BJ (cell line): Measurements from ENCODE around the gene ABCA13. TPM values are rescaled to one million over a fixed set of nuclear protein-coding genes. Genes with fewer than 3 reads are reported as not detected.

Experiments used
- CTCF ChIA-PET: fragments of 350-600 bp; formaldehyde crosslinking; extraction: SDS; loops from one replicate; lab custom pipeline; 2021; ENCODE audit warnings: antibody characterized with exemption, inconsistent platforms; lab: Yijun Ruan, JAX
- POLR2A ChIA-PET: fragments of 300-600 bp; sonication (Branson Sonifier 250); formaldehyde crosslinking; extraction: SDS; loops from one replicate; lab custom pipeline; 2021; ENCODE audit warnings: antibody characterized with exemption; lab: Charles Lee
- DNase-seq: peaks from one replicate; pipeline ENCODE4 v3.0.0-alpha.2; 2011; ENCODE audit warnings: low read depth
- H3K27me3 ChIP-seq: 2 replicates; pipeline ENCODE4 v1.6.0; 2011; ENCODE audit warnings: low read length; ENCODE audit not compliant: control insufficient read depth, insufficient read depth
- H3K36me3 ChIP-seq: 2 replicates; pipeline ENCODE4 v1.5.1; 2011; ENCODE audit warnings: low read length; ENCODE audit not compliant: control insufficient read depth, insufficient read depth
- H3K4me3 ChIP-seq: 2 replicates; pipeline ENCODE4 v1.5.1; 2011; ENCODE audit warnings: low read depth, mild to moderate bottlenecking, control low read depth, low read length
- CTCF ChIP-seq: IDR thresholded peaks from 2 replicates; pipeline ENCODE4 v1.5.1; 2011; ENCODE audit warnings: low read depth, mild to moderate bottlenecking, control low read depth, inconsistent platforms, low read length, moderate library complexity; ENCODE audit not compliant: insufficient read depth
- polyA plus RNA-seq: library from polyadenylated mRNA; depleted of rRNA; stranded (reverse); fragments of >200 nt; gene quantifications from 2 replicates; pipeline ENCODE4 v1.2.3, GENCODE V29; 2011

ABCA13 gene
- polyA plus RNA-seq, 1 experiment = 0.15 TPM

DNA sequence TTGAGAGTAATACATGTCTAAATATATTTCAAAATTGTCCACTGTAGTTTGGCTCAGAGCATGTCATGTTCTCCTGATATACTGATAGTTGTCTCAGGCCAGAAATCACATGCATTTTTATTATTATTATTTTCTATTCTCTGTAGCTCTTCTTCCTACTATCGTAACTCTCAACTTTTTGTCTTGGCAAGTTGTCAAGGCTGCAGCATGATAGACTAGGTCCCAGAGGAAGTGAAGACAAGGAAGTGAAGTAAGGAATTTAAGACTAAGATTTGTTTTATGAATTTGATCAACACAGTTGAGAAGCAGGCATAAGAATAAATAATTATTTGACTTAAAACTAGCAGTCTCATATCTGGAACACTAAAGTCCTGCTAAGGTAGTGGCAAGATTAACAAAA is 369.5 kb downstream of the ABCA13 start:
- Histone ChIP-seq H3K36me3 (no peaks in the 10 kb centered on the region), H3K4me3 (no peak overlapping the region), H3K27me3 (no peaks in the 10 kb centered on the region)
- no peak for TF ChIP-seq CTCF
- POLR2A ChIA-PET = no interaction called here
- no peak for DNase-seq
- CTCF ChIA-PET = no interaction called here

GRCh38 chr7:48548667-48549066 is 377.4 kb downstream of the ABCA13 start:
- DNase-seq = no peak
- CTCF ChIA-PET = no interaction called here
- POLR2A ChIA-PET = no interaction called here
- Histone ChIP-seq H3K4me3 (no peak overlapping the region), H3K27me3 (no peaks in the 10 kb centered on the region), H3K36me3 (no peaks in the 10 kb centered on the region)
- no peak for TF ChIP-seq CTCF

GRCh38 chr7:48551652-48552051 is 380.4 kb downstream of the ABCA13 start:
- no peaks in the 10 kb centered on the region for H3K27me3 ChIP-seq
- no peak overlapping the region for H3K4me3 ChIP-seq
- TF ChIP-seq CTCF = no peak
- no peak for DNase-seq
- H3K36me3 ChIP-seq = no peaks in the 10 kb centered on the region
- CTCF ChIA-PET = interaction anchor here (0.6 kb wide), 1 partner anchor 745 kb away, joined by 4 read pairs; no protein-coding TSS in a partner anchor
- POLR2A ChIA-PET = no interaction called here

DNA sequence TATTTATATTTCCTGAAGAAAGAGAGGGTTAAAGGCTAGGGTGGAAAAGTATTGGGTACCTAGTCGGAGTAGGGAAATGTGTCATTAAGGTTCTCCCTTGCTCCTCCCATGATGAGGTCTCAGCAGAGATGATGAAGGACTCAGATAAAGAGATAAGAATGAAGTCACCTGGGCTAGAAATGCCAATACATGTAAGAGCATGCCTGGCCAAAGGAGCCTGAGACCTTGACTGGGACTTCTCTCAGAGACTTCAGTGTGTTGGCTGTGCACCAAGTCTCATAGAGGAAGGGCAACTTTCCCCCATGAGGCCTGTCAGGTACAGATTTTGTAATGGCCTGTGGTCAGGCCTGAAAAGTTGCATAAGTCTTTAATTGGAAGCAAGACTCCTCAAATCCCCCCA is 392.1 kb downstream of the ABCA13 start:
- no peak for DNase-seq
- Histone ChIP-seq H3K27me3 (no peaks in the 10 kb centered on the region), H3K4me3 (no peak overlapping the region), H3K36me3 (no peaks in the 10 kb centered on the region)
- ChIA-PET CTCF (no interaction called here), POLR2A (no interaction called here)
- TF ChIP-seq CTCF = no peak

DNA sequence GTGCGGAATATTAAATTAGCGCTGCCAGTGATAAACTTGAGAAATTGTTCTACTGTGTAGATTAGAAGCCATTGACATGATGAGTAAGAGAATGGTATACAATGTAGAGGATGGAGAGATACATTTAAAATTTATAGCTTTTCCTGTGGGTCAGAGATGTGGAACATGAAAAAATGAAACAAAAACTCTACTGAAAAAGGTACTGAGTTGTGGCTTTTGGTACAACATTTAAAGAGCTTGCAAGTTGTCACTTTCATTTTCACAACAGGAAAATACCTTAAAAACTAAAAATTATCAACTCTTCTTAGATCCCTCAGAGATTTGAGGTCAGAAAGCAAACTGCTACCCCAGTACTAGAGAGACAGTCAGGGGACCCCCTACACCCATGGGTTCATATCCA is 404.3 kb downstream of the ABCA13 start:
- Histone ChIP-seq H3K4me3 (no peak overlapping the region), H3K36me3 (no peaks in the 10 kb centered on the region), H3K27me3 (no peaks in the 10 kb centered on the region)
- CTCF ChIA-PET = no interaction called here
- POLR2A ChIA-PET = no interaction called here
- no peak for DNase-seq
- no peak for TF ChIP-seq CTCF
